HG03280 (cell line): ENCODE measurements around the gene EEF1AKMT2.
A peak's percentile ranks its signal among the peaks of the same experiment; 100 is the strongest.
"Not testable (repeated sequence)": the region's sequence is repeated elsewhere in the genome, so short reads cannot be mapped to it uniquely, and the experiment has no call there.

Source experiments
- ATAC-seq: cut with Tn5 transposase; IDR thresholded peaks from one replicate; pipeline ENCODE4 v1.9.1; 2021; ENCODE audit warnings: mild to moderate bottlenecking, moderate library complexity; ENCODE audit not compliant: unreplicated experiment

Gene EEF1AKMT2

GRCh38 chr10:124756156-124756903, 35.4 kb downstream of the EEF1AKMT2 start:
- ATAC-seq, result no peak

GRCh38 chr10:124755581-124755980, 36.1 kb downstream of the EEF1AKMT2 start:
- no peak for ATAC-seq

- no peak for ATAC-seq
Observed at GRCh38 chr10:124754227-124754626, 37.5 kb downstream of the EEF1AKMT2 start.

GRCh38 chr10:124748953-124749645, 42.6 kb downstream of the EEF1AKMT2 start:
- ATAC-seq, result no peak

- ATAC-seq, result no peak
Observed at GRCh38 chr10:124748166-124748565, 43.5 kb downstream of the EEF1AKMT2 start.

- ATAC-seq, result no peak
Observed at GRCh38 chr10:124747745-124748144, 43.9 kb downstream of the EEF1AKMT2 start.

GRCh38 chr10:124746992-124747391, 44.7 kb downstream of the EEF1AKMT2 start:
- no peak for ATAC-seq

- not testable (repeated sequence) for ATAC-seq
Observed at GRCh38 chr10:124746447-124746846, 45.2 kb downstream of the EEF1AKMT2 start.

- ATAC-seq, result no peak
Observed at GRCh38 chr10:124745673-124746072, 46.0 kb downstream of the EEF1AKMT2 start.

- ATAC-seq, result no peak
Observed at GRCh38 chr10:124745252-124745651, 46.4 kb downstream of the EEF1AKMT2 start.

- ATAC-seq, result peak; percentile 75
Observed at GRCh38 chr10:124744102-124745050, 47.3 kb downstream of the EEF1AKMT2 start, which contains the start of gene FAM53B. FAM53B (minus strand) TSS chr10:124744378; CDS start chr10:124706713, 37,665 bp downstream.

- peak; percentile 30 for ATAC-seq
Observed at GRCh38 chr10:124743191-124744101, 48.2 kb downstream of the EEF1AKMT2 start.

- no peak for ATAC-seq
Observed at GRCh38 chr10:124742413-124743190, 49.1 kb downstream of the EEF1AKMT2 start.

- no peak for ATAC-seq
Observed at GRCh38 chr10:124741922-124742412, 49.7 kb downstream of the EEF1AKMT2 start.

- peak; percentile 42 for ATAC-seq
Observed at GRCh38 chr10:124741281-124741921, 50.3 kb downstream of the EEF1AKMT2 start.

- no peak for ATAC-seq
Observed at GRCh38 chr10:124740369-124741280, 51.1 kb downstream of the EEF1AKMT2 start.

- ATAC-seq, result no peak
Observed at GRCh38 chr10:124739986-124740368, 51.7 kb downstream of the EEF1AKMT2 start.
